Raji (cell line): ENCODE measurements around the gene PHKB.

Experiments used
- POLR2A ChIP-seq: IDR thresholded peaks from 2 replicates; pipeline ENCODE4 v1.6.1; 2011; ENCODE audit warnings: low read depth, low read length, control low read depth; ENCODE audit not compliant: insufficient read depth

The PHKB gene

GRCh38 chr16:47627721-47628120, 166.6 kb downstream of the PHKB start:
- TF ChIP-seq POLR2A, result no peak

- no peak for TF ChIP-seq POLR2A
Observed at GRCh38 chr16:47631131-47631530, 170.0 kb downstream of the PHKB start.

GRCh38 chr16:47634126-47634525, 173.0 kb downstream of the PHKB start:
- TF ChIP-seq POLR2A, result no peak

- TF ChIP-seq POLR2A, result no peak
Observed at GRCh38 chr16:47634727-47635126, 173.6 kb downstream of the PHKB start.

- TF ChIP-seq POLR2A, result no peak
Observed at GRCh38 chr16:47636501-47637099, 175.5 kb downstream of the PHKB start.

GRCh38 chr16:47638175-47638574, 177.0 kb downstream of the PHKB start:
- no peak for TF ChIP-seq POLR2A

- no peak for TF ChIP-seq POLR2A
Observed at GRCh38 chr16:47640661-47641060, 179.5 kb downstream of the PHKB start.

GRCh38 chr16:47643323-47644000, 182.3 kb downstream of the PHKB start:
- TF ChIP-seq POLR2A, result no peak

GRCh38 chr16:47644166-47644565, 183.0 kb downstream of the PHKB start:
- no peak for TF ChIP-seq POLR2A

- TF ChIP-seq POLR2A, result no peak
Observed at GRCh38 chr16:47644661-47645060, 183.5 kb downstream of the PHKB start.

GRCh38 chr16:47646914-47647313, 185.8 kb downstream of the PHKB start:
- no peak for TF ChIP-seq POLR2A

- no peak for TF ChIP-seq POLR2A
Observed at GRCh38 chr16:47657032-47657431, 195.9 kb downstream of the PHKB start.

- no peak for TF ChIP-seq POLR2A
Observed at GRCh38 chr16:47657977-47658376, 196.8 kb downstream of the PHKB start.

- TF ChIP-seq POLR2A, result no peak
Observed at GRCh38 chr16:47660540-47660939, 199.4 kb downstream of the PHKB start.

- no peak for TF ChIP-seq POLR2A
Observed at GRCh38 chr16:47664653-47665325, 203.7 kb downstream of the PHKB start.

- TF ChIP-seq POLR2A, result no peak
Observed at GRCh38 chr16:47666434-47666833, 205.3 kb downstream of the PHKB start.

- TF ChIP-seq POLR2A, result no peak
Observed at GRCh38 chr16:47667956-47668355, 206.8 kb downstream of the PHKB start.

- TF ChIP-seq POLR2A, result no peak
Observed at GRCh38 chr16:47672475-47672874, 211.3 kb downstream of the PHKB start.
